Testis (tissue), 2 donors: ENCODE data around the gene LMAN2L.

Experiments used
- POLR2A ChIP-seq: fragments of 450-650 bp; IDR thresholded peaks from one replicate; pipeline ENCODE4 v1.6.1; 2017; ENCODE audit warnings: antibody characterized with exemption, mild to moderate bottlenecking, moderate library complexity
- TF ChIP-seq, protein P1 (sequence below), 3 experiments: fragments of 450-650 bp in 2 of 3; fragments of 200-600 bp in 1 of 3; sonication (generic) in 1 of 3; IDR thresholded peaks; one replicate each; pipeline ENCODE4 v1.5.1; 2016 to 2019; ENCODE audit warnings: antibody characterized with exemption in 3 of 3, mild to moderate bottlenecking in 2 of 3, moderate library complexity in 1 of 3

DNA sequence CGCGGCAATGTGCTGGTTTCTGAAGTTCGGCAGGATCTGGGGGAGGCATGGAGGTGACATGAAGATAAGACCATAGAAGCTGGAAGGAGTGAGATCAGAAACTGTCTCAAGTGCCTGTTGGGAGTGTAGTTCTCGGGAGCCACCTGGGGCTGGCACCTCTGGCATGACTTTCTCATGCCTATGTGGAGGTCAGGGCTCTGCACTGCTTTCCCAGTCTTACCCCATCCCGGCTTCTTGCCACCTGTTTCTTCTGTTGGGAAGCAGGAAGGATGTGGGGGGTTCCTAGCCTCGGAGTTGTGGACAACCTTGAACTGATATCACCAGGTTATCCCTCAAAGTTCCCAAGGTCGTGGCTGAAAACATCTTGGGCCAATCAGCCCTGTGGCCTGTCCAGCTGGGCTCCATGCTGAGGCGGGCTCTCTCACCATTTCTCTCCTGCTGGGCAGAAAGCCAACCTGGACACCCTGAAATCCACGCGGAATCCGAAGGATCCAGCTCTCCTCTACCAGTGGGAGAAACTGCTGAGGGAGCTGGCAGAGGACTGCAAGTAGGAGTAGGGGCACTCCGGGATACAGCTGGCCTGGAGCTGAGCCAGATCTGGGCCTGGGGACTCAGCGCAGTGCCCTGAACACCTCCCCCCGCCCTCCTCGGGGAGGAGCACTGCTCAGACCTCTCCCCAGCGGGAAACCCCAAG lies 54.8 kb downstream of the LMAN2L start:
- TF ChIP-seq, protein P1, sequence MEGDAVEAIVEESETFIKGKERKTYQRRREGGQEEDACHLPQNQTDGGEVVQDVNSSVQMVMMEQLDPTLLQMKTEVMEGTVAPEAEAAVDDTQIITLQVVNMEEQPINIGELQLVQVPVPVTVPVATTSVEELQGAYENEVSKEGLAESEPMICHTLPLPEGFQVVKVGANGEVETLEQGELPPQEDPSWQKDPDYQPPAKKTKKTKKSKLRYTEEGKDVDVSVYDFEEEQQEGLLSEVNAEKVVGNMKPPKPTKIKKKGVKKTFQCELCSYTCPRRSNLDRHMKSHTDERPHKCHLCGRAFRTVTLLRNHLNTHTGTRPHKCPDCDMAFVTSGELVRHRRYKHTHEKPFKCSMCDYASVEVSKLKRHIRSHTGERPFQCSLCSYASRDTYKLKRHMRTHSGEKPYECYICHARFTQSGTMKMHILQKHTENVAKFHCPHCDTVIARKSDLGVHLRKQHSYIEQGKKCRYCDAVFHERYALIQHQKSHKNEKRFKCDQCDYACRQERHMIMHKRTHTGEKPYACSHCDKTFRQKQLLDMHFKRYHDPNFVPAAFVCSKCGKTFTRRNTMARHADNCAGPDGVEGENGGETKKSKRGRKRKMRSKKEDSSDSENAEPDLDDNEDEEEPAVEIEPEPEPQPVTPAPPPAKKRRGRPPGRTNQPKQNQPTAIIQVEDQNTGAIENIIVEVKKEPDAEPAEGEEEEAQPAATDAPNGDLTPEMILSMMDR (IDR thresholded peaks at IDR 0.05) = no peak
- TF ChIP-seq POLR2A = no peak
